ENCODE results near the gene FOXN3. TPM values are rescaled to one million over a fixed set of nuclear protein-coding genes. Genes with fewer than 3 reads are reported as not detected.

The FOXN3 gene
- total RNA-seq, 2 donors from 2014 or later, result 53.9 to 141 TPM

- no peaks in the 10 kb centered on the region for H3K9me3 ChIP-seq
- no peaks in the 10 kb centered on the region for H3K27me3 ChIP-seq (replicated peaks; ENCODE audit: insufficient read depth)
- DNase-seq (ENCODE audit: low spot score), result no peak
- H3K36me3 ChIP-seq, result no peaks in the 10 kb centered on the region
- TF ChIP-seq, protein P1, sequence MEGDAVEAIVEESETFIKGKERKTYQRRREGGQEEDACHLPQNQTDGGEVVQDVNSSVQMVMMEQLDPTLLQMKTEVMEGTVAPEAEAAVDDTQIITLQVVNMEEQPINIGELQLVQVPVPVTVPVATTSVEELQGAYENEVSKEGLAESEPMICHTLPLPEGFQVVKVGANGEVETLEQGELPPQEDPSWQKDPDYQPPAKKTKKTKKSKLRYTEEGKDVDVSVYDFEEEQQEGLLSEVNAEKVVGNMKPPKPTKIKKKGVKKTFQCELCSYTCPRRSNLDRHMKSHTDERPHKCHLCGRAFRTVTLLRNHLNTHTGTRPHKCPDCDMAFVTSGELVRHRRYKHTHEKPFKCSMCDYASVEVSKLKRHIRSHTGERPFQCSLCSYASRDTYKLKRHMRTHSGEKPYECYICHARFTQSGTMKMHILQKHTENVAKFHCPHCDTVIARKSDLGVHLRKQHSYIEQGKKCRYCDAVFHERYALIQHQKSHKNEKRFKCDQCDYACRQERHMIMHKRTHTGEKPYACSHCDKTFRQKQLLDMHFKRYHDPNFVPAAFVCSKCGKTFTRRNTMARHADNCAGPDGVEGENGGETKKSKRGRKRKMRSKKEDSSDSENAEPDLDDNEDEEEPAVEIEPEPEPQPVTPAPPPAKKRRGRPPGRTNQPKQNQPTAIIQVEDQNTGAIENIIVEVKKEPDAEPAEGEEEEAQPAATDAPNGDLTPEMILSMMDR (IDR thresholded peaks at IDR 0.05), result no peak
- TF ChIP-seq POLR2A (IDR thresholded peaks at IDR 0.05) (no peak), POLR2AphosphoS5 (IDR thresholded peaks at IDR 0.05) (no peak)
- H3K4me1 ChIP-seq (replicated peaks), result no peaks in the 10 kb centered on the region
- H3K4me3 ChIP-seq, result no peak overlapping the region
- WGBS, result 65% methylated on average over 4 of the region's 4 CpGs
- intact Hi-C loops (cut with DNase I), result no loop called here
- no peak overlapping the region for H3K27ac ChIP-seq
Observed at GRCh38 chr14:89243286-89243685, 173.7 kb downstream of the FOXN3 start.

- no peaks in the 10 kb centered on the region for H3K27me3 ChIP-seq (replicated peaks; ENCODE audit: insufficient read depth)
- no peak for TF ChIP-seq POLR2A (IDR thresholded peaks at IDR 0.05)
- TF ChIP-seq, protein P1 (IDR thresholded peaks at IDR 0.05), result no peak
- no peak for TF ChIP-seq POLR2AphosphoS5 (IDR thresholded peaks at IDR 0.05)
- intact Hi-C loops (cut with DNase I), result no loop called here
- no peak overlapping the region for H3K27ac ChIP-seq
- H3K36me3 ChIP-seq, result no peaks in the 10 kb centered on the region
- H3K4me3 ChIP-seq, result no peak overlapping the region
- H3K4me1 ChIP-seq (replicated peaks), result no peaks in the 10 kb centered on the region
- DNase-seq (ENCODE audit: low spot score), result no peak
- 76% methylated on average over 9 of the region's 9 CpGs for WGBS
- H3K9me3 ChIP-seq, result no peaks in the 10 kb centered on the region
Observed at GRCh38 chr14:89242652-89243279, 174.3 kb downstream of the FOXN3 start.

GRCh38 chr14:89241934-89242651, 174.9 kb downstream of the FOXN3 start:
- Histone ChIP-seq H3K27ac (no peak overlapping the region), H3K27me3 (replicated peaks; ENCODE audit: insufficient read depth) (no peaks in the 10 kb centered on the region), H3K4me1 (replicated peaks) (no peaks in the 10 kb centered on the region), H3K9me3 (no peaks in the 10 kb centered on the region), H3K4me3 (no peak overlapping the region), H3K36me3 (no peaks in the 10 kb centered on the region)
- intact Hi-C loops (cut with DNase I), result no loop called here
- WGBS, result 87% methylated on average over 8 of the region's 8 CpGs
- DNase-seq (ENCODE audit: low spot score), result no peak
- TF ChIP-seq POLR2A (IDR thresholded peaks at IDR 0.05) (no peak), POLR2AphosphoS5 (IDR thresholded peaks at IDR 0.05) (no peak)
- TF ChIP-seq, protein P1 (IDR thresholded peaks at IDR 0.05), result no peak

DNA sequence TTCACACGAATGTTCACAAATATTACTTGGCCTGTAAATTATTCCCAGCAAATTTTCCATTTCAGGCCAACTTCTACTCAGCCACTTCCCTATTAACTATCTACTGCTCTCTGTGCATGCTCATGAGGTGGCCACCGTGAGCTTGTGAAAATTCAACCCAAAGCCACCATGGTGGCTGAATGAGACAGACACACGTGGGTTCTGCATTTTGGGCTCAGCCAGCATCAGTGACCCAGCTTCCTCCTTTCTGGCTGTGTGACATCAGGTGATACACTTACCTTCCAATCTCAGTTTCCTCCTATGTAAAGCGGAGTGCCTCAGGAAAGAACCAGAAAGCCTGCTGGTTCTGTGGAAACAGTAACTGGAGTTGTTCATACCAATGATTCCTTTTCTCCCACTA, 175.8 kb downstream of the FOXN3 start:
- Histone ChIP-seq H3K4me1 (replicated peaks) (no peaks in the 10 kb centered on the region), H3K9me3 (no peaks in the 10 kb centered on the region)
- 88% methylated on average over 4 of the region's 4 CpGs for WGBS

More for the DNA sequence above, 175.8 kb downstream of the FOXN3 start:
- DNase-seq (ENCODE audit: low spot score), result no peak
- TF ChIP-seq POLR2A (IDR thresholded peaks at IDR 0.05), result no peak
- TF ChIP-seq, protein P1 (IDR thresholded peaks at IDR 0.05), result no peak
- TF ChIP-seq POLR2AphosphoS5 (IDR thresholded peaks at IDR 0.05), result no peak
- H3K4me3 ChIP-seq, result no peak overlapping the region
- intact Hi-C loops (cut with DNase I), result no loop called here
- H3K36me3 ChIP-seq, result no peaks in the 10 kb centered on the region
- H3K27me3 ChIP-seq (replicated peaks; ENCODE audit: insufficient read depth), result no peaks in the 10 kb centered on the region
- no peak overlapping the region for H3K27ac ChIP-seq
